Pancreas (tissue), 10 donors: ENCODE results near the gene TTLL1. TPM values are rescaled to one million over a fixed set of nuclear protein-coding genes. Genes with fewer than 3 reads are reported as not detected.

ENCODE experiments used
- ATAC-seq, 4 donors: fragments of 200-7000 bp; cut with Tn5 transposase; one replicate each; pipeline versions ENCODE4 v1.8.0 to v1.9.1; 2020; ENCODE audit warnings: mild to moderate bottlenecking in 4 of 4, moderate library complexity in 4 of 4
- DNase-seq, 6 donors: peaks; one replicate each; pipeline ENCODE4 v3.0.0-alpha.2; 2020
- FAIRE-seq: peaks from 2 replicates; lab custom pipeline; 2012; peaks lifted over from hg19 to GRCh38; lab: Jason Lieb, UNC
- H3K27ac ChIP-seq, 4 donors: fragments of 200-600 bp; sonication (generic); 1 replicate in 3 of 4; 2 replicates in 1 of 4; pipeline versions ENCODE4 v1.5.0 to v1.8.0; 2020
- H3K27me3 ChIP-seq, 4 donors: fragments of 200-600 bp; one replicate each; pipeline ENCODE4 v1.8.0; 2021
- H3K36me3 ChIP-seq, 3 donors: fragments of 200-600 bp; sonication (generic) in 1 of 3; one replicate each; pipeline versions ENCODE4 v1.5.0 to v1.8.0; 2020 to 2021
- H3K4me1 ChIP-seq, 3 donors: fragments of 200-600 bp; one replicate each; pipeline ENCODE4 v1.8.0; 2021
- H3K4me3 ChIP-seq, 4 donors: fragments of 200-600 bp; sonication (generic) in 2 of 4; one replicate each; pipeline versions ENCODE4 v1.5.0 to v1.8.0; 2020 to 2021
- H3K9me3 ChIP-seq, 4 donors: fragments of 200-600 bp; one replicate each; pipeline ENCODE4 v1.8.0; 2021
- CTCF ChIP-seq, 4 donors: fragments of 200-600 bp; sonication (generic) in 3 of 4; IDR thresholded peaks; one replicate each; pipeline versions ENCODE4 v1.5.0 to v1.8.0; 2021; ENCODE audit warnings: antibody characterized with exemption in 4 of 4
- WGBS, 2 donors: extraction: QIAGEN DNeasy Blood & Tissue Kit; methylation state at CpG; one replicate each; pipeline ENCODE4 v1.1.7; 2013; 5-methylcytosine and 5-hydroxymethylcytosine counted together
- intact Hi-C, 3 donors: fragments of 100-400 bp; cut with DNase I; formaldehyde crosslinking; loops; one replicate each; pipeline versions ENCODE4 v1.11.1 to v1.14.2; 2022
- polyA plus RNA-seq, 2 donors: library from polyadenylated mRNA; stranded (reverse); fragments of 200-250 nt; gene quantifications; one replicate each; pipeline ENCODE4 v1.2.3, GENCODE V29; 2013
- total RNA-seq, 6 donors: library from RNA; stranded (reverse); fragmentation: NEBNext Ultra II Directional in 4 of 6; extraction: Animal tissue kit (Norgen Biotek cat#: 25700) in 4 of 6; gene quantifications; one replicate each; pipeline versions ENCODE4 v1.2.1 to v1.2.4, GENCODE V29; 2021 to 2023
- donor health status: healthy with polysubstance abuse.
- donor health status: DM: no; HTN: no; CAD: no; lungs with moderate emphysema.
- donor health status: DM: no; HTN: no; CAD: no.
- donor health status: control.
- donor health status: control.
- donor health status: Bipolar disorder and iron deficiency.
- donor health status: DM: yes; HTN: yes; CAD: no.
- donor health status: DM: no; HTN: no; CAD: no.
- donor health status: DM: no; HTN: no; CAD: no.
- donor health status: DM: yes; HTN: yes; CAD: no.

Gene TTLL1
- total and polyA plus RNA-seq, 8 donors: 1.5 to 5.1 (median 2.2) TPM

GRCh38 chr22:43047605-43048004 lies 41.6 kb downstream of the TTLL1 start:
- TF ChIP-seq CTCF (IDR thresholded peaks at IDR 0.05): no peak
- WGBS, 2 donors: 65 to 67% methylated on average over 7 of the region's 7 CpGs
- DNase-seq: no peak
- H3K36me3 ChIP-seq: no peaks in the 10 kb centered on the region
- H3K27me3 ChIP-seq: no peaks in the 10 kb centered on the region
- no peak for FAIRE-seq
- no peak for ATAC-seq
- intact Hi-C loops: no loop called here
- H3K9me3 ChIP-seq: no peaks in the 10 kb centered on the region
- H3K4me3 ChIP-seq: no peak overlapping the region
- H3K4me1 ChIP-seq: no peaks in the 10 kb centered on the region
- no peak overlapping the region for H3K27ac ChIP-seq

- intact Hi-C loops: no loop called here
- Histone ChIP-seq H3K4me3 (no peak overlapping the region), H3K27ac (no peak overlapping the region), H3K36me3 (no peaks in the 10 kb centered on the region), H3K4me1 (peaks cover 0 to 6% (median 5%) of the 10 kb centered on the region in 3 donors), H3K9me3 (no peaks in the 10 kb centered on the region), H3K27me3 (no peaks in the 10 kb centered on the region)
- WGBS, 2 donors: 87% methylated on average over 10 of the region's 10 CpGs
- FAIRE-seq (no peak), DNase-seq (no peak), ATAC-seq (no peak)
- no peak for TF ChIP-seq CTCF (IDR thresholded peaks at IDR 0.05)
These were observed 44.9 kb downstream of the TTLL1 start for GRCh38 chr22:43044290-43044712.

GRCh38 chr22:43042101-43042780 lies 47.0 kb downstream of the TTLL1 start:
- 52 to 55% methylated on average over 20 of the region's 20 CpGs for WGBS, 2 donors
- intact Hi-C loops: no loop called here
- peak overlapping the region in 2 of 4 donors; percentile 16 to 50 for H3K27ac ChIP-seq
- H3K4me1 ChIP-seq: peaks cover 0 to 6% (median 5%) of the 10 kb centered on the region in 3 donors
- ATAC-seq: peak; percentile 60 to 80 (median 78)
- H3K27me3 ChIP-seq: no peaks in the 10 kb centered on the region
- no peak for FAIRE-seq
- peak in 3 of 6 donors; percentile 36 to 50 (median 38) for DNase-seq
- no peak overlapping the region for H3K4me3 ChIP-seq
- no peaks in the 10 kb centered on the region for H3K36me3 ChIP-seq
- no peak for TF ChIP-seq CTCF (IDR thresholded peaks at IDR 0.05)
- no peaks in the 10 kb centered on the region for H3K9me3 ChIP-seq

GRCh38 chr22:43039800-43040199 lies 49.4 kb downstream of the TTLL1 start:
- Histone ChIP-seq H3K9me3 (no peaks in the 10 kb centered on the region), H3K27ac (no peak overlapping the region), H3K4me3 (no peak overlapping the region), H3K27me3 (no peaks in the 10 kb centered on the region), H3K36me3 (no peaks in the 10 kb centered on the region), H3K4me1 (peaks cover 0 to 6% (median 5%) of the 10 kb centered on the region in 3 donors)
- 85% methylated on average over 13 of the region's 13 CpGs for WGBS, 2 donors
- FAIRE-seq (no peak), ATAC-seq (no peak), DNase-seq (no peak)
- TF ChIP-seq CTCF (IDR thresholded peaks at IDR 0.05): no peak
- intact Hi-C loops: no loop called here

- no peak for FAIRE-seq
These were observed 50.9 kb downstream of the TTLL1 start for GRCh38 chr22:43038325-43038724.

More at GRCh38 chr22:43038325-43038724, 50.9 kb downstream of the TTLL1 start:
- intact Hi-C loops: no loop called here
- DNase-seq (no peak), ATAC-seq (no peak)
- Histone ChIP-seq H3K4me3 (no peak overlapping the region), H3K36me3 (no peaks in the 10 kb centered on the region), H3K9me3 (no peaks in the 10 kb centered on the region), H3K4me1 (peaks cover 0 to 6% (median 5%) of the 10 kb centered on the region in 3 donors), H3K27ac (no peak overlapping the region), H3K27me3 (no peaks in the 10 kb centered on the region)
- no peak for TF ChIP-seq CTCF (IDR thresholded peaks at IDR 0.05)
- 95% methylated on average over 15 of the region's 15 CpGs for WGBS, 2 donors
